Left renal pelvis (tissue), 4 donors: ENCODE measurements around the gene NHSL1. TPM values are rescaled to one million over a fixed set of nuclear protein-coding genes. Genes with fewer than 3 reads are reported as not detected.

Source experiments
- DNase-seq, 4 donors: peaks; one replicate each; pipeline ENCODE4 v3.0.0-alpha.2; 2013; ENCODE audit warnings: low read depth in 4 of 4, low spot score in 3 of 4
- polyA plus RNA-seq, 4 donors: library from polyadenylated mRNA; unstranded; fragments of 120-200 nt; gene quantifications; one replicate each; pipeline ENCODE4 v1.2.1, GENCODE V29; 2013; ENCODE audit not compliant: insufficient read length in 4 of 4

The NHSL1 gene
- polyA plus RNA-seq, 4 donors: 8.3 to 15.6 (median 12.2) TPM

DNA sequence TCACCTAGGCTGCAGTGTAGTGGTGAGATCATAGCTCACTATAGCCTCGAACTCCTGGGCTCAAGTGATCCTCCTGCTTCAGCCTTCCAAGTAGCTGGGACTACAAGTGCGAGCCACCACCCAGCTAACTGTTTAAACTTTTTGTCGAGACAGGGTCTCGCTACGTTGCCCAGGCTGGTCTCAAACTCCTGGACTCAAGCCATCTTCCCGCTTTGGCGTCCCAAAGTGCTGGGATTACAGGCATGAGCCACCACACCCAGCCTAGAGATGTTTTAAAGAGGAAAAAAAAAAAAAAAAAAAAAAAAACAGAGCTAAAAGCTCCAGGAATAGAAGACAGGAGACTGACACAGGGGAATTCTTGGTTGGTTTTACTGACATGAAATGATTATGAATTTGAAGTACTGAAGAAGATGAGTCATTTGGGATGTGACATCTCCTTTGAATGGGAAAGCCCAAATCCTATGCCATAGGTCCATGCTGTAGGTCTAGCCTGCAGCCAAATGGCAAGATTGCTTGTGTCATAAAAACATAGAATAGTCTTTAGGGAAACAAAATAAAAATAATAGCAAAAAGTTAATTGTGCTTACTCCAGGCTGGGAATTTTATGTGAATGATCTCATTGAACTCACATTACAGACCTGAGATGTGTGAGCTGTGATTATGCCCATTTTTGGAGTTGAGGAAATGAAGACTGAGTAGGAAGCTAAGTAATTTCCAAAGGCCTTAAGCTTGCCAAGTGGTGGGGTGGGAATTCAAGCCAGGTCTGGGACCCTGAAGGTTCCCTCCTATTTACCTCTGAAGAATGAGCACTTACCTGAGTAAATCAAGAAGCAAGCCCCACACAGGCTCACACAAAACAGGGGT lies 24.3 kb upstream of the NHSL1 start:
- no peak for DNase-seq

DNA sequence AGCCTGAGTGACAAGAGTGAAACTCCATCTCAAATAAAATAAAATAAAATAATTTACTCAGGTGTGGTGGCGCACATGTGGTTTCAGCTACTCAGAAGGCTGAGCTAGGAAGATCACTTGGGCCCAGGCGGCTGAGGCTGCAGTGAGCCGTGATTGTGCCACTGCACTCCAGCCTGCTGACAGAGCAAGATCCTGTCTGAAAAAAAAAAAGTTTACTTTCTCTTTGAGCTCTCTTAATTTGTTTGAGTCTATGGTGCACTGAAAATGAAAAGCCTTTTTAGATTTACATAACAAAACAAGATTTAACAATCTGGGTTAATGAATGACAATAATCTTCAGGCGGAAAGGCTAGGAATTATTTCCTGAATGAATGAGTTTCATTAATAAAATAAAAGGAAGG lies 23.3 kb upstream of the NHSL1 start:
- no peak for DNase-seq

DNA sequence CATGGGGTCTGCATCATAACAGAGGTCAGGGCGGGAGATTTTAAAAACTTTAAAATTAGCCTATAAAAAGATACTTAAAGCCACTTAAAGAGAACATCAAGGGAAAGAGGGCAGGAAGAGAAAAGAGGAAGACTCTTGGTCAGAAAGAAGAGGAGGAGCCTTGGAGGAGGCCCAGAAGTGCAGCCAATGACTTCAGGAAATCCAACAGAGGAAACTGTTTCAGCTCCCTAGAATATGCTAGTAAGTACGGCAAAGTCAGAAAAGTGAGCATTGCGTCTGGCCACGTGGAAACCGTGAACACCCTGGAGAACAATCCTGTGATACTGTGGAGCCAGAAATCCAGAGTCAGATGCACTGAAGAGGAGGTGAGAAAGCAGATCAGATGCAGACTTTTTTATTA lies 22.5 kb upstream of the NHSL1 start:
- DNase-seq: no peak

DNA sequence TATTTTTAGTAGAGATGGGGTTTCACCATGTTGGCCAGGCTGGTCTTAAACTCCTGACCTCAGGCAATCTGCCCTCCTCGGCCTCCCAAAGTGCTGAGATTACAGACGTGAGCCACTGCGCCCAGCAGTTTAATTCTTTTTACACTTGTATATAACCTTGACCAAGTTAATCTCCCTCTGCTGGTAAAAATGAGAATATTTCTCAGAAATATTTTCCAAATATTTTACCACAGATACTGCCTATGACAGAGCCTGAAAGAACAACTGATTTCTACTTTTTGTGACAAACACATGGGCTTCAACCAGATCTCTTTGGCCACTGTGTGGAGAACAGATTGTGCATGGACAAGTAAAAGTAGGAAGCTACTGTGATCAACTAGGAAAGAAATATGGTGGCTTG lies 21.2 kb upstream of the NHSL1 start:
- no peak for DNase-seq

DNA sequence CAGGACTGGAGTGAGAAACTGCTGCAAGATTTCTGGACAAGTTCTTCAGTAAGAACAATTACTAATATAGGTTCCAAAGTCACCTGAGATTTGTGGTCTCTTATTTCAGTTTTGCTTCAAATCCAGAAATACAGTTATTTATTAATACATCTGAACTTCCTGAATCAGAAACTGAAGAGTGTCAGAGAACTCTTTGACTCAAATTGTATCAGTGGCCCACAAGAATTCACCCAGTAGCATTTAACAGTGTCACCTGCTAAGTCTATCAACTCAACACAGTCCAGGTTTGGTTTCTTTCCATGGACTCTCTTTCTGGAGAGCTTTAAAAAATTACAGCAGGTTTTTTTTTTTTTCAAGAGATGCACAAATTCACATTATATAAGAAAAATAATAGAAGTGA lies 18.8 kb upstream of the NHSL1 start:
- DNase-seq: no peak

DNA sequence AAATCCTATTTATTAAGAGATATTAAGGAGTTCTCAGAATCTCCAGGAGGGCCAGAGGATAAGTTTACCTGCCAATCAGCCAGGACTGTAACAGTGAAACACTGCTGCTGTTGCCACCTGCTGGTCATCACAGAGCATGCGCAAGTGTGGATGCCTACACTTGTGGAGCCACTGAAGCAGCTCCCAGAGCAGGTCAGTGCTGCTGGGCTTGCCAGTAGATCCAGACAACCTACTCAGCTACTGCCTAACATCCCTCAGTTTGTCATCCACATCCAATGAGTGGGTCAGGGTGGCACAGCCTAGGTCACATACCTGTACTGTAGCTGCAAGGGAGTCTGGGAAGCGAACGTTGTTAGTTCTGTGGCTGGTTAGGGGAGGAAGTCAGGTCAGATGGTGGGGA lies 18.3 kb upstream of the NHSL1 start:
- DNase-seq: no peak

DNA sequence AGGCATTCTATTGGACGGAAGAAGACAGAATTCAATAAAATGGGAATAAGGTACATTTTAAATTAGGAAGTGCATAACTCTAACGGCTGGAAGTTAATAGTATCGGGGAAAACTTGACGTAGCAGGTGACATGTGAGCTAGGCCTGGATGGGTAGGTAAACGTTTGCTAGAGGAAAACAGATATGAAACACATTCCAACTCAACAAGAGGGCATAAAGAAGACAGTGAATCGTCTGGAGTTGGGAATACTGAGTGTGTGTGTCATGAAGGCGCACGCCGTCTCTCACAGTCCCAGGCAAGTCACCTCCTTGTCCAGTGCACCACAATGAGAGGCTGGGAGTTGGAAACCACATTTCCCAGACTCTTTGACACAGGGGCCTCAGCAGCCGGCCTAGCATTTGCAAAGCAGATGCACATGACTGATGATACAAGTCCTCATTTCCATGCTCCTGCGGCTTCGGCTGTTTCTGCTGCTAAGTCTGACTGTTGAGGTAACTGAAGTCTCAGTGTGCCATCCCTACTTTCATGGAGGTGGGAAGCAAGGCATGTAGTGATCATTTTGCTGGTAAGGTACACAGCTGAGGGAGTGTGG lies 16.5 kb upstream of the NHSL1 start:
- DNase-seq: no peak

DNA sequence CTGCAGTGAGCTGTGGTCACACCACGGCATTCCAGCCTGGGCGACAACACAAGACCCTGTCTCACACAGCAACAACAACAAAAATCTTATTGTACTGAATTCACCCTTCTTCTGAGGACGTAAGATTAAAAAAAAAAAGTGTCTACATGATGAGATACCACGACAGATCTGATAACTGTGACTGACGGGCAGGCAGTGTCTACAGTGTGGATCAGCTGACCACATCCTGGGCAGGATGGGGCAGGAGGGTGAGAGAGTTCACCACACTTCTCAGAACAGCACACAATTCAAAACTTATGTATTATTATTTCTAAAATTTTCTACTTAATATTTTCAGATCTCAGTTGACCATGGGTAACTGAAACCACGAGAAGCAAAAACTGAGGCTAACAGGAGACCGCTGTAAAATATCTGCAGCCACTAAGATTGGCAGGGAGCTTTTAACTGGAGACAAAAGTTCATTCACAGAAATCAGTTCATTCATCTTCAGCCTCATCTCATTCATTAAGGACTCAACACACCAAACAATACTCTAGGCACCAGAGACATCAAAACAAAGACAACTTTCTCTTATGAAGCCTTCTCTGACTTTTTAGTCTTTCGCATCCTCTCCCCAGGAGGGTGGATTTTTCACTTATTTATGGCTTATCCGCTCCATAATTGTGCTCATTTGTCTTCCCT lies 15.7 kb upstream of the NHSL1 start:
- no peak for DNase-seq

DNA sequence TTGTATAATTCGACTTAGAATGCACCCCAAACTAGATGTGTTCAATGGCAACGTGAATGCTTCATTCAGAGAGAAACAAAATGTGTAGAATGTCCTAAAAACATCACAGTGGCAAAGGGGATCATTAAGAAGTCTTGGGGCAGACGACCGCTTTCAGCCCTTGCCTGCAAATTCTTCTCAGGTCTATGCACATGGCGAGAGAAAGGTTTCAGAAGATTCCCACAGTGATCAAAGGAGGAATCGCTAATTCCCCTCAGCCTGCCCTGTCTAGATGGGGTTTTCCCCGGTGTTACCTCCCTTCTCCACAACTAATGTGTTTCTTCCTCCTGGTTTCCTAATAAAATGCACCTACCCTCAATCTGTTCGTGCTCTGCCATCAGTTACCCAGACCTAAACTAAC lies 13.3 kb upstream of the NHSL1 start:
- no peak for DNase-seq

DNA sequence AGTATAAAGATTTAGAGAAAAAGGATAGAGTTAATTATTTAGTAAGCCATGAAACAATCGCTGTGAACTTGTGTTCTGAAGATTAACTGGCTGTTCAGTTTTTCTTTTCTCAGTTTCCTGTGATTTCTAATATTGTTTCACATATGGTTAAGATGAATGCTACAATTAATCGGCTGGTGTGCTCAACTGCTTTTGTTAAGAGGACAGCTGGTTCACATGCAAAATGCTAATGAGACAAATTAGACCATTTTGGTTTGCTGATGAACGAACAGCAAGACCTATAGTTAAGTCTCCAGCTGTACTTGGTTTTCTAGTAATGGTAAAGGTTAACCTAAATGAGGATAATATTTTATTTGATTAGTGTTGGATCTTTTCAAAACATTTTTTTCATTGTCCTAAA lies 10.8 kb upstream of the NHSL1 start:
- DNase-seq: no peak

DNA sequence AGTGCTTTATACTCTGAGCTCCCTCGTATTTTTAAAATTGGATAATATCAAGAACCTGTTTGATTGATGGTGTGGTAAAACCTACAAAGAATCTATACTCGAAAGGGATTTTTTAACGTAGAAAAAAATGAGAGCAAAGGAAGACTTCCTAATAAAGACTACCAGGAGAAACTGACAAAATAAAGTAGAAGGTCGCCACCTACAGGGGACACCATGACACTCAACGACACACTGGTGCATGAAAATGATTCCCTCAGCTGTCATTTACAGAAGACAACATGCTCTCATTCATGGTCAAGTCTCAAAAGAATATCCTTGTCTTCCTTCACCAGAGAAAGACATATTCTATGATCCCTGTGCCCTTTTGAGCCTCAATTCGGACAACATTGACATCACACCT lies 10.1 kb upstream of the NHSL1 start:
- DNase-seq: no peak

DNA sequence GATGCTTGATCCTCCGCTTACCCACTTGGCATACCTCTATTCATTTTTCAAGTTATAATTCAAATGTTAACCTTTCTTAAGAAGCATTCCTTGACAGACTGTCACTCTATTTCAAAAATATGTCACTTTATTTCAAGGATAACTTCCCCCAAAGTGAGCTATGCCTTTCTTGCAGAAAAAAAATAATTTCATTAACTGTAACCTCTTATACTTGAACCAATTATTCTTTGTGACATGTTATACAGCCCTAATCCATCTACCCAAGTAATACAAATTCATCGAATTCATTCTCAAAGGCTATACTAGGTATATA lies 9.3 kb upstream of the NHSL1 start:
- no peak for DNase-seq

DNA sequence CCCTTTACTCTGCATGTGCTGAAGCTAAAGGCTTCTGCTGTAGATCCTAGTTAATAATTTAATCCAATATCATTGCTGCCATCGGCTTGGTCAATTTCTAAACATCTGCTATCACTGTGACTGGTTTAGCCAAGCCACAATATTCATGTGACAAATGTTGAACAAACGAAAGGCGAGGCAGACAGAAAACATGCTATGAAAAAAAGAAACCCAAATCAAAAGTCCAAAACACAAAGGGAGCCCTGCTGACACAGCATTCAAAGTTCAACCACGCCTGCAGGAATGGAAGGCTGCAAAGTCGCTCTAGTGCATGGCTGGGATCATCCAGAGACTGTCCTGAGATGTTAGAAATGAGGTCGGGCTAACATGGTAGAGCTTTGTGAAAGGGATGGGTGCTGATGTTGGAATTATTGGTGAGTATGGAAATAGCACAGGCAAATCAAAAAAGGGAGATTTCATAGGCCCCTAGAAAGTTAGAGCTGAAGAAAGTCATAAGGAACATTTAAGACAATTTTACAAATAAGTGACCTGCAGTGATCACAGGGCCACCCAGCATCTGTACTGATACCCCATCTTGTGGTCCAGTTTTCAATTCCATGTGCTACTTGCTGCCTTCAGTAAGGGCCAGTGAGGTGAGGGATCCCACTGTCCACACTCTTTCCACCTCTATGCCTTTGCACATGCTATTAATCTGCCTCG lies 8.8 kb upstream of the NHSL1 start:
- DNase-seq: no peak

DNA sequence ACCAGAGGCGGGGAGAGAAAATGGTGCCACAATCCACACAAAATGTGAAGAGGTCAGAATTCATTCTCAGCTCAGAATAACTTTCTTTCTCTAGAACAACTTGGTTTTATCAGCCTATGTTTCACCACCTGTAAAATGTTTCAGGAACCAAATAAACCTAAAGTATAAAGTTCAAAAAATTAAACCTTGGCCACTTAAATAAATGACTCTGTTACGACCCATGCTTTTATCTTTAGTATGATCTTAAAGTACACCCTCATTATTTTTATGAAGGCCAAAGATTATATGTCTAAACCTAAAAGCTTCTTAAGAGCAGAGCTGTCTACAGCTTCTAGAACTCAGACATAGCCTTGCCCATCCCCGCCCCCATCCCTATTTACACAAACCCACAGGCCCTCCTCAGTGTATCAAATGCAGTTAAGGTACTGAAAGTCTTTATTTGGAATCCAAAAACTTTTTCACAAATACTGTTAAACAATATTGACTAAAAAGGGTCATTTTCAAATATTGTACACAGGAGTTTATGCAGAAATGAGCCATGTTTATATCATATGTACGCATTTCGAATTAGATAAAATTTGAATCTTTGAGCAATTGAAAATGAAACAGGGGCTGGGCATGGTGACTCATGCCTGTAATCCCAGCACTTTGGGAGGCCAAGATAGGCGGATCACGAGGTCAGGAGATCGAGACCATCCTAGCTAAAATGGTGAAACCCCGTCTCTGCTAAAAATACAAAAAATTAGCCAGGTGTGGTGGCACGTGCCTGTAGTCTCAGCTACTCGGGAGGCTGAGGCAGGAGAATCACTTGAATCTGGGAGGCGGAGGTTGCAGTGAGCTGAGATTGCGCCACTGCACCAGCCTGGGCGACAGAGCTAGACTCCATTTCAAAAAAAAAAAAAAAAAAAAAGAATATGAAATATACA lies 5.7 kb upstream of the NHSL1 start:
- no peak for DNase-seq

DNA sequence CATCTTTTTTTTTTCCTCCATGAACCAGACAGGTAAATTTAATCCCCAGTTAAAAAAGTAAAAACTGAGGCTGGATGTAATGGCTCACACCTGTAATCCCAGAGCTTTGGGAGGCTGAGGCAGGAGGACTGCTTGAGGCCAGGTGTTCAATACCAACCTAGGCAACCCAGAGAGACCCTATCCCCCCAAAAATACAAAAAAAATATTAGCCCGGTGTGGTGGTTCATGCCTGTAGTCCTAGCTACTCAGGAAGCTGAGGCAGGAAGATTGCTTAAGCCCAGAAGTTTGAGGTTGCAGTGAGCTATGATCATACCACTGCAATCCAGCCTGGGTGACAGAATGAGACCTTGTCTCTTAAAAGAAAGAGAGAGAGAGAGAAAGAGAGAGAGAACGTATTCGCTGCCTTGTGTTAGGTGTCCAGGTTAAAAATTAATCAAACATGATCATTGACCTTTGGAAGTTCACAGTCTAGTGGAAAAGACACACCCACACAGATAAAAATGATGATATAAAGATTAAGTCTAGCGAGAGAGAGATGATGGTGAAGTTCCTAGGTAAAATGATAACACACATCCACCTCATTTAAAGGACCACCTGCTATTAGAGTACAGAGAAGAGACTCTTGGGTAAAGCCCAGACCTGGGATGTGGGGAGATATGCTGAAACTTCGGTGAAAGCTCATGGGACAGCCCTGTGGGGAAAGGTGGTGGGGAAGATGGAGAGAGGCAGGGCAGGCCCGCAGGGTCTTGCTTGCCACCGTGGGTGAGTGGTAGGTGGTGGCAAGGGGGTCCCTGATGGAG lies 4.8 kb upstream of the NHSL1 start:
- DNase-seq: no peak

DNA sequence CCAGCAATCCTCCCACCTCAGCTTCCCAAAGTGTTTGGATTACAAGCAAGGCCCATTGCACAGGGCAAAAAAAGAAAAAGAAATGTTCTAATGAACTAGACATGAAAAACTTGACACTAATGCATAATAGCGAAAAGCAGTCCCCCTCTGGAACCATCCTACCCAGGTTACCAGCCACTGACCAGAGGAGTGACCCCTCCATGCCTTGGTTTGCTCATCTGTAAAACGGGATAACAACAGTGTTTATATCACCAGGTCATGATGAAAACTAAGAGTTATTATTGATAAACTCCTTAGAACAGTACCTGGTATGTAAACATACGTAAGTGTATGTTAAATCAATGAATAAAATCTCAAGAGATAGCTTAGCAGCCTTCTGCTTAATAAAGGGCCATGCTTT lies 3.3 kb upstream of the NHSL1 start:
- DNase-seq: no peak

DNA sequence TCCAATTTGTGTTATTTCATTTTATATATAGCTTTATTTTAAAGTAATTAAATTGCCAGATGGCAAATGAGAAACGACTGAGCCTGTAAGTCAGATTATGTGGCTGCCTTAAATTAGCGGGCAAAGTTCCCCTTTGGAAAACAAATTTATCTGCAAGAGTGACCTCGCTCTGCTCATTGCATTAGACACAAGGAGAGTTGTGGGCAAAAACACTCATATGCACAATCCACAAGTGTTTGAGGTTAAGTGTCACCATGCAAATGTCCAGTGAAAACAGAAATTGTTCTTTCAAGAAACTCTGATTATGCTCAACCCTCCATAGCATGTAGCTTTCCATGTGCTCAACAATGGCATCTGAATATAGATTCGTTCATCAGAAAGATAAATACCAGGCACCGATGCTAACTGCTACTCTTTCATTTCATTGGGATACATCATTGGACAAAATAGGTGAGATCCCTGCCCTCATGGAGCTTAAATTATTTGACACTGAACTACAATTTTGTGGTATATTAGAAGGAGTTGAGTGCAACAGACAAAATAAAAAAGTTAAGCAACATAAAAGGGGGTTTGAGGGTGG lies 1.7 kb upstream of the NHSL1 start:
- no peak for DNase-seq

DNA sequence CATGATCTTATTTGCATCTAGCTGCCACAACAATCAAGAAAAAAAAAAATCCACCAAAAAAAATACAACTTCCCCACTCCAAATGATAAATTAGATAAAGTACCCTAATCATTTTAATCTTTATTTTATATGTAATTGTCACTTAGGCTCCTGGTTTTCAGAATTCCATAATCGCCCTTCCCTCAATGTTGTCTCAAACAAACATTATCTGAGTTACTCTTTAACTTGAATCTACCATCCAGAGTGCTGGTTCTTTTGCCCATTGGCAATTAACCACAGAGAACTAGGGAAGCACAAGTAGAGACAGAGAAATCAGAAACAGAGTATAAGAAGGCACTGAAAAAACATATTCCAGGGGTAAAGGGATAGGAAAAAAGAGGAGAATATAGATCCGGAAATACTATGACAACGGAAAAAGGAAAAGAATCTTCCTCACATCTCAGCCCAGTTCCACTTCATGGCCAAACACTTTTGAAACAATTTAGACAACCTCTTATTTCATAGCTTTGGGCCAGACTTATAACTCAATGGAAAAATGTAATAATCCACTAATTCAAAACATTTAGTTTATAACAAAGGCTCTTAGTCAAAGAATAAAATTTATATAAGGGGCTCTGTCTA lies 861 bp upstream of the NHSL1 start:
- DNase-seq: no peak
